Measurements from ENCODE around the gene PLEKHG2. TPM values are rescaled to one million over a fixed set of nuclear protein-coding genes. Genes with fewer than 3 reads are reported as not detected.

PLEKHG2 gene
- total RNA-seq, 1 donor from 2014 or later = 172 TPM

- Mint-ChIP-seq H3K27me3 (ENCODE audit: low read depth) (no peaks in the 10 kb centered on the region), H3K4me1 (no peaks in the 10 kb centered on the region), H3K4me3 (no peak overlapping the region), H3K9me3 (no peaks in the 10 kb centered on the region), H3K36me3 (peaks cover 33% of the 10 kb centered on the region), H3K27ac (no peak overlapping the region)
- DNase-seq (ENCODE audit: low spot score in 2 of 2, unreplicated experiment in 2 of 2) = no peak
- no peak for TF ChIP-seq CTCF (IDR thresholded peaks at IDR 0.05; ENCODE audit: unreplicated experiment)
Measured at GRCh38 chr19:39422020-39422419, 9.6 kb downstream of the PLEKHG2 start.

GRCh38 chr19:39423258-39424086 lies 11.0 kb downstream of the PLEKHG2 start:
- H3K4me1 Mint-ChIP-seq = peaks cover 5% of the 10 kb centered on the region
- H3K27ac Mint-ChIP-seq = peak overlapping the region; percentile 37
- TF ChIP-seq CTCF (IDR thresholded peaks at IDR 0.05; ENCODE audit: unreplicated experiment) = no peak
- H3K36me3 Mint-ChIP-seq = peaks cover 31% of the 10 kb centered on the region
- no peak overlapping the region for H3K4me3 Mint-ChIP-seq
- H3K9me3 Mint-ChIP-seq = no peaks in the 10 kb centered on the region
- no peak for DNase-seq (ENCODE audit: low spot score in 2 of 2, unreplicated experiment in 2 of 2)
- no peaks in the 10 kb centered on the region for H3K27me3 Mint-ChIP-seq (ENCODE audit: low read depth)

GRCh38 chr19:39424934-39425333 lies 12.5 kb downstream of the PLEKHG2 start:
- H3K9me3 Mint-ChIP-seq = no peaks in the 10 kb centered on the region
- peaks cover 12% of the 10 kb centered on the region for H3K4me1 Mint-ChIP-seq
- no peak for DNase-seq (ENCODE audit: low spot score in 2 of 2, unreplicated experiment in 2 of 2)
- peaks cover 26% of the 10 kb centered on the region for H3K36me3 Mint-ChIP-seq
- no peaks in the 10 kb centered on the region for H3K27me3 Mint-ChIP-seq (ENCODE audit: low read depth)
- no peak overlapping the region for H3K27ac Mint-ChIP-seq
- H3K4me3 Mint-ChIP-seq = no peak overlapping the region
- TF ChIP-seq CTCF (IDR thresholded peaks at IDR 0.05; ENCODE audit: unreplicated experiment) = no peak

- Mint-ChIP-seq H3K4me3 (no peak overlapping the region), H3K27ac (peak overlapping the region; percentile 1), H3K27me3 (ENCODE audit: low read depth) (no peaks in the 10 kb centered on the region), H3K36me3 (peaks cover 20% of the 10 kb centered on the region), H3K4me1 (peaks cover 12% of the 10 kb centered on the region), H3K9me3 (no peaks in the 10 kb centered on the region)
- no peak for TF ChIP-seq CTCF (IDR thresholded peaks at IDR 0.05; ENCODE audit: unreplicated experiment)
- DNase-seq (ENCODE audit: low spot score in 2 of 2, unreplicated experiment in 2 of 2) = no peak
Measured at GRCh38 chr19:39425744-39426143, 13.3 kb downstream of the PLEKHG2 start.

- no peak for TF ChIP-seq CTCF (IDR thresholded peaks at IDR 0.05; ENCODE audit: unreplicated experiment)
- Mint-ChIP-seq H3K36me3 (peaks cover 20% of the 10 kb centered on the region), H3K9me3 (no peaks in the 10 kb centered on the region), H3K4me1 (peaks cover 12% of the 10 kb centered on the region), H3K27me3 (ENCODE audit: low read depth) (no peaks in the 10 kb centered on the region), H3K27ac (peak overlapping the region; percentile 1), H3K4me3 (no peak overlapping the region)
- DNase-seq (ENCODE audit: low spot score in 2 of 2, unreplicated experiment in 2 of 2) = no peak
Measured at GRCh38 chr19:39426170-39426569, 13.7 kb downstream of the PLEKHG2 start.
